ENCODE measurements around the gene NAB1.

DNA sequence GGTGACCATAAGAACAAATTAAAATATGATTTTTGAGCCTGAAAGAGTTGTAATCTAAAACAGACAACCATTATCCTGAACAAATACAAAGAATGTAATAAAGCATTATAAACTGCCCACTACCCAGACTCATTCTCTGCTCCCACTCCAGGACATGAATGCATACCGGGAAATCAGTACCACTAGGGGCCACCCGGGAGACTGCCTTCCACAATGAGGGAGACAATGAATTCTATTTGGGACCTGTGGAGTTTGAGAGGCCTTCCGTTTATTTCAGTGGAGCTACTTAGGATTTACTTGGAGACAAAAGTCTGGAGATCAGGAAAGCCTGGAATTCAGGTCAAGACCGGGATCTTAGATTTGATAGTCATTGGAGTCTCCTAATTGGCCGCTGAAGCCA, 50.0 kb downstream of the NAB1 start:
- TF ChIP-seq, protein P1, sequence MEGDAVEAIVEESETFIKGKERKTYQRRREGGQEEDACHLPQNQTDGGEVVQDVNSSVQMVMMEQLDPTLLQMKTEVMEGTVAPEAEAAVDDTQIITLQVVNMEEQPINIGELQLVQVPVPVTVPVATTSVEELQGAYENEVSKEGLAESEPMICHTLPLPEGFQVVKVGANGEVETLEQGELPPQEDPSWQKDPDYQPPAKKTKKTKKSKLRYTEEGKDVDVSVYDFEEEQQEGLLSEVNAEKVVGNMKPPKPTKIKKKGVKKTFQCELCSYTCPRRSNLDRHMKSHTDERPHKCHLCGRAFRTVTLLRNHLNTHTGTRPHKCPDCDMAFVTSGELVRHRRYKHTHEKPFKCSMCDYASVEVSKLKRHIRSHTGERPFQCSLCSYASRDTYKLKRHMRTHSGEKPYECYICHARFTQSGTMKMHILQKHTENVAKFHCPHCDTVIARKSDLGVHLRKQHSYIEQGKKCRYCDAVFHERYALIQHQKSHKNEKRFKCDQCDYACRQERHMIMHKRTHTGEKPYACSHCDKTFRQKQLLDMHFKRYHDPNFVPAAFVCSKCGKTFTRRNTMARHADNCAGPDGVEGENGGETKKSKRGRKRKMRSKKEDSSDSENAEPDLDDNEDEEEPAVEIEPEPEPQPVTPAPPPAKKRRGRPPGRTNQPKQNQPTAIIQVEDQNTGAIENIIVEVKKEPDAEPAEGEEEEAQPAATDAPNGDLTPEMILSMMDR (IDR thresholded peaks at IDR 0.05): no peak
- TF ChIP-seq POLR2AphosphoS5 (IDR thresholded peaks at IDR 0.05) (no peak), EP300 (IDR thresholded peaks at IDR 0.05; ENCODE audit: low read depth) (no peak)

Data from transverse colon (tissue), 4 donors.